ENCODE data around the gene CDH12. TPM values are rescaled to one million over a fixed set of nuclear protein-coding genes. Genes with fewer than 3 reads are reported as not detected.
"Not testable (repeated sequence)": the region's sequence is repeated elsewhere in the genome, so short reads cannot be mapped to it uniquely, and the experiment has no call there.

CDH12 gene
- total RNA-seq, 1 experiment from 2014 or later, result not detected

GRCh38 chr5:22776285-22776684, 76.9 kb downstream of the CDH12 start:
- Histone ChIP-seq H3K23me2 (ENCODE audit: insufficient read length, low read depth, low read length, poor library complexity, severe bottlenecking) (no peaks in the 10 kb centered on the region), H3K27me3 (ENCODE audit: insufficient read depth, low read length) (no peaks in the 10 kb centered on the region), H2BK5ac (ENCODE audit: insufficient read length, low read length) (no peak overlapping the region), H3K56ac (ENCODE audit: insufficient read length, low read depth, low read length) (no peak overlapping the region), H4K5ac (ENCODE audit: insufficient read length, low read depth, low read length) (no peak overlapping the region), H2AK5ac (ENCODE audit: insufficient read length, low read length) (no peak overlapping the region), H3K23ac (ENCODE audit: insufficient read length, low read depth, low read length) (no peak overlapping the region), H3K79me1 (ENCODE audit: insufficient read depth, low read depth, low read length, poor library complexity, severe bottlenecking) (no peaks in the 10 kb centered on the region), H3K9me3 (ENCODE audit: control insufficient read depth, low read depth, low read length) (no peaks in the 10 kb centered on the region), H2BK15ac (ENCODE audit: low read depth, low read length) (no peak overlapping the region), H3K4me2 (ENCODE audit: insufficient read depth, insufficient read length, low read length) (no peak overlapping the region), H2BK120ac (ENCODE audit: low read depth, low read length, poor library complexity, severe bottlenecking) (no peak overlapping the region), H4K91ac (ENCODE audit: insufficient read length, low read depth, low read length) (no peak overlapping the region), H4K8ac (replicated peaks; ENCODE audit: insufficient read length, low read depth, low read length) (no peak overlapping the region), H3K9ac (ENCODE audit: extremely low read depth, insufficient read length, low read length) (no peak overlapping the region), H3K18ac (ENCODE audit: insufficient read length, low read depth, low read length) (no peak overlapping the region), H3K27ac (ENCODE audit: insufficient read length, low read depth, low read length) (no peak overlapping the region), H3K14ac (ENCODE audit: insufficient read depth, low read length) (no peak overlapping the region), H3T11ph (ENCODE audit: low read length) (no peak overlapping the region), H3K4ac (ENCODE audit: low read depth, low read length) (no peak overlapping the region), H2BK12ac (ENCODE audit: insufficient read length, low read depth, low read length) (no peak overlapping the region), H3K79me2 (ENCODE audit: insufficient read depth, low read length) (no peaks in the 10 kb centered on the region), H2AFZ (ENCODE audit: low read length) (no peak overlapping the region), H3K4me1 (ENCODE audit: insufficient read depth, low read length) (no peaks in the 10 kb centered on the region), H4K20me1 (ENCODE audit: control insufficient read depth, insufficient read depth, insufficient read length) (no peaks in the 10 kb centered on the region), H2BK20ac (ENCODE audit: low read depth, low read length, poor library complexity, severe bottlenecking) (no peak overlapping the region)
- no peak for DNase-seq
- TF ChIP-seq, protein P1, sequence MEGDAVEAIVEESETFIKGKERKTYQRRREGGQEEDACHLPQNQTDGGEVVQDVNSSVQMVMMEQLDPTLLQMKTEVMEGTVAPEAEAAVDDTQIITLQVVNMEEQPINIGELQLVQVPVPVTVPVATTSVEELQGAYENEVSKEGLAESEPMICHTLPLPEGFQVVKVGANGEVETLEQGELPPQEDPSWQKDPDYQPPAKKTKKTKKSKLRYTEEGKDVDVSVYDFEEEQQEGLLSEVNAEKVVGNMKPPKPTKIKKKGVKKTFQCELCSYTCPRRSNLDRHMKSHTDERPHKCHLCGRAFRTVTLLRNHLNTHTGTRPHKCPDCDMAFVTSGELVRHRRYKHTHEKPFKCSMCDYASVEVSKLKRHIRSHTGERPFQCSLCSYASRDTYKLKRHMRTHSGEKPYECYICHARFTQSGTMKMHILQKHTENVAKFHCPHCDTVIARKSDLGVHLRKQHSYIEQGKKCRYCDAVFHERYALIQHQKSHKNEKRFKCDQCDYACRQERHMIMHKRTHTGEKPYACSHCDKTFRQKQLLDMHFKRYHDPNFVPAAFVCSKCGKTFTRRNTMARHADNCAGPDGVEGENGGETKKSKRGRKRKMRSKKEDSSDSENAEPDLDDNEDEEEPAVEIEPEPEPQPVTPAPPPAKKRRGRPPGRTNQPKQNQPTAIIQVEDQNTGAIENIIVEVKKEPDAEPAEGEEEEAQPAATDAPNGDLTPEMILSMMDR (conservative IDR thresholded peaks at IDR 0.05), result no peak
- no peak overlapping the region for H3K27ac Mint-ChIP-seq
- no peaks in the 10 kb centered on the region for H3K9me3 Mint-ChIP-seq
- H3K4me1 Mint-ChIP-seq, result no peaks in the 10 kb centered on the region
- no CpG with 5 or more reads among the region's 6 CpGs for WGBS (ENCODE audit: extremely low coverage, insufficient read length, low lambda C conversion rate)
- H3K4me3 Mint-ChIP-seq, result no peak overlapping the region
- no peaks in the 10 kb centered on the region for H3K27me3 Mint-ChIP-seq (ENCODE audit: low read depth)
- no peaks in the 10 kb centered on the region for H3K36me3 Mint-ChIP-seq (ENCODE audit: insufficient read depth in 1 of 3, low read depth in 3 of 3)

- H3K27me3 ChIP-seq (ENCODE audit: insufficient read depth, low read length), result not testable (repeated sequence)
Measured at GRCh38 chr5:22774214-22774613, 78.9 kb downstream of the CDH12 start.

More at GRCh38 chr5:22774214-22774613, 78.9 kb downstream of the CDH12 start:
- H2BK120ac ChIP-seq (ENCODE audit: low read depth, low read length, poor library complexity, severe bottlenecking); H3K9me3 ChIP-seq (ENCODE audit: control insufficient read depth, low read depth, low read length); DNase-seq; H3K14ac ChIP-seq (ENCODE audit: insufficient read depth, low read length); H3K4me2 ChIP-seq (ENCODE audit: insufficient read depth, insufficient read length, low read length); H4K5ac ChIP-seq (ENCODE audit: insufficient read length, low read depth, low read length); H3K23ac ChIP-seq (ENCODE audit: insufficient read length, low read depth, low read length); H4K91ac ChIP-seq (ENCODE audit: insufficient read length, low read depth, low read length); H3K4me3 Mint-ChIP-seq; H3K23me2 ChIP-seq (ENCODE audit: insufficient read length, low read depth, low read length, poor library complexity, severe bottlenecking); H2BK20ac ChIP-seq (ENCODE audit: low read depth, low read length, poor library complexity, severe bottlenecking); H3K27me3 Mint-ChIP-seq (ENCODE audit: low read depth); H2AFZ ChIP-seq (ENCODE audit: low read length); H3K9me3 Mint-ChIP-seq; H4K20me1 ChIP-seq (ENCODE audit: control insufficient read depth, insufficient read depth, insufficient read length); H3K56ac ChIP-seq (ENCODE audit: insufficient read length, low read depth, low read length); H2AK5ac ChIP-seq (ENCODE audit: insufficient read length, low read length); H2BK15ac ChIP-seq (ENCODE audit: low read depth, low read length); H3T11ph ChIP-seq (ENCODE audit: low read length); H3K9ac ChIP-seq (ENCODE audit: extremely low read depth, insufficient read length, low read length); H2BK12ac ChIP-seq (ENCODE audit: insufficient read length, low read depth, low read length); H3K4me1 Mint-ChIP-seq; H3K4ac ChIP-seq (ENCODE audit: low read depth, low read length); H2BK5ac ChIP-seq (ENCODE audit: insufficient read length, low read length); H4K8ac ChIP-seq (replicated peaks; ENCODE audit: insufficient read length, low read depth, low read length); H3K27ac Mint-ChIP-seq; H3K18ac ChIP-seq (ENCODE audit: insufficient read length, low read depth, low read length); H3K27ac ChIP-seq (ENCODE audit: insufficient read length, low read depth, low read length); H3K79me2 ChIP-seq (ENCODE audit: insufficient read depth, low read length); H3K36me3 Mint-ChIP-seq (ENCODE audit: insufficient read depth in 1 of 3, low read depth in 3 of 3); H3K4me1 ChIP-seq (ENCODE audit: insufficient read depth, low read length); H3K79me1 ChIP-seq (ENCODE audit: insufficient read depth, low read depth, low read length, poor library complexity, severe bottlenecking): not testable (repeated sequence)
- WGBS (ENCODE audit: extremely low coverage, insufficient read length, low lambda C conversion rate), result no CpG with 5 or more reads among the region's 1 CpG
